NCI-H526 (cell line): ENCODE measurements around the gene SINHCAF.
"Not testable (repeated sequence)": the region's sequence is repeated elsewhere in the genome, so short reads cannot be mapped to it uniquely, and the experiment has no call there.

Source experiments
- DNase-seq, 2 experiments: peaks; one replicate each; lab custom pipeline; 2025; lab: John Stamatoyannopoulos, UW

Gene SINHCAF

GRCh38 chr12:31261744-31262143, 64.2 kb downstream of the SINHCAF start:
- no peak for DNase-seq

- no peak for DNase-seq
Observed at GRCh38 chr12:31260840-31261239, 65.1 kb downstream of the SINHCAF start.

- DNase-seq = no peak
Observed at GRCh38 chr12:31259136-31259886, 66.6 kb downstream of the SINHCAF start.

GRCh38 chr12:31257784-31258183, 68.2 kb downstream of the SINHCAF start:
- no peak for DNase-seq

GRCh38 chr12:31251707-31252611, 74.0 kb downstream of the SINHCAF start:
- not testable (repeated sequence) for DNase-seq

GRCh38 chr12:31250179-31250578, 75.8 kb downstream of the SINHCAF start:
- no peak for DNase-seq

GRCh38 chr12:31249356-31249755, 76.6 kb downstream of the SINHCAF start:
- DNase-seq = no peak

GRCh38 chr12:31248815-31249214, 77.1 kb downstream of the SINHCAF start:
- no peak for DNase-seq

GRCh38 chr12:31248337-31248736, 77.6 kb downstream of the SINHCAF start:
- peak in 1 of 2 experiments; percentile 39 for DNase-seq

GRCh38 chr12:31246470-31246850, 79.5 kb downstream of the SINHCAF start:
- DNase-seq = no peak

GRCh38 chr12:31245822-31246469, 80.0 kb downstream of the SINHCAF start:
- peak in 1 of 2 experiments; percentile 15 for DNase-seq

GRCh38 chr12:31242418-31242817, 83.5 kb downstream of the SINHCAF start:
- DNase-seq = not testable (repeated sequence)

- peak; percentile 38 to 85 for DNase-seq
Observed at GRCh38 chr12:31238764-31239387, 87.1 kb downstream of the SINHCAF start.

GRCh38 chr12:31238333-31238732, 87.6 kb downstream of the SINHCAF start:
- DNase-seq = not testable (repeated sequence)

GRCh38 chr12:31236998-31237637, 88.8 kb downstream of the SINHCAF start:
- DNase-seq = no peak

- no peak for DNase-seq
Observed at GRCh38 chr12:31235868-31236395, 90.0 kb downstream of the SINHCAF start.

- DNase-seq = peak; percentile 76 to 80
Observed at GRCh38 chr12:31234955-31235867, 90.7 kb downstream of the SINHCAF start.

GRCh38 chr12:31234053-31234840, 91.7 kb downstream of the SINHCAF start:
- DNase-seq = peak in 1 of 2 experiments; percentile 28

GRCh38 chr12:31233061-31233730, 92.8 kb downstream of the SINHCAF start:
- no peak for DNase-seq
